GM19193 (cell line): ENCODE measurements around the gene CREB3.

Experiments
- POLR2A ChIP-seq: IDR thresholded peaks from 4 replicates; pipeline ENCODE4 v1.6.1; 2011; ENCODE audit not compliant: insufficient read depth, insufficient read length; ENCODE audit errors: extremely low read depth

Gene CREB3

DNA sequence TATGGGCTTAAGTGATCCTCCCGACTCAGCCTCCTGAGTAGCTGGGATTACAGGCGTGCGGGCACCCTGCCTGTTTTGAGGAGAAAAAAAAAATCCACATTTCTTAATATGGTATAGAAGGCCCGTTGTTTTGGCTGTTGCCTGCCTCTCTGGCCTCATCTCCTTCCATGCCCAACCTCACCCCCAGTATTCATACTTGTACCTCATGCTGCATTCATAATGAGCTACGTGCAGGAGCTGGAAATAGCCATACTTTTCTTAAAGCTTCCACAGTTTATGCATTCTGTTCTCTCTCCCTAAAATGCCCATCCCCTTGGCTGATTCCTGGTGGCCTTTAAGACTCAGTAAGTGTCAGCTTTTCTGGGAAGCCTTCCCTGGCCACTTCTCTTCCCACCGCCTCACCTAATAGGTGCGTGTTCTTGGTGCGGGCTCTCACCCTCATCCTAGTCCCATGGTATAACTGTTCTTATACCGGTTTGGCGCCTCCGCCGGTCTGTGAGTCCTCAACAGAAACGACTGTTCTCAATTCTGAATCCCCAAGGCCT is 40.6 kb upstream of the CREB3 start:
- no peak for TF ChIP-seq POLR2A

- TF ChIP-seq POLR2A: no peak
These were observed 36.5 kb upstream of the CREB3 start for GRCh38 chr9:35695943-35696401.

DNA sequence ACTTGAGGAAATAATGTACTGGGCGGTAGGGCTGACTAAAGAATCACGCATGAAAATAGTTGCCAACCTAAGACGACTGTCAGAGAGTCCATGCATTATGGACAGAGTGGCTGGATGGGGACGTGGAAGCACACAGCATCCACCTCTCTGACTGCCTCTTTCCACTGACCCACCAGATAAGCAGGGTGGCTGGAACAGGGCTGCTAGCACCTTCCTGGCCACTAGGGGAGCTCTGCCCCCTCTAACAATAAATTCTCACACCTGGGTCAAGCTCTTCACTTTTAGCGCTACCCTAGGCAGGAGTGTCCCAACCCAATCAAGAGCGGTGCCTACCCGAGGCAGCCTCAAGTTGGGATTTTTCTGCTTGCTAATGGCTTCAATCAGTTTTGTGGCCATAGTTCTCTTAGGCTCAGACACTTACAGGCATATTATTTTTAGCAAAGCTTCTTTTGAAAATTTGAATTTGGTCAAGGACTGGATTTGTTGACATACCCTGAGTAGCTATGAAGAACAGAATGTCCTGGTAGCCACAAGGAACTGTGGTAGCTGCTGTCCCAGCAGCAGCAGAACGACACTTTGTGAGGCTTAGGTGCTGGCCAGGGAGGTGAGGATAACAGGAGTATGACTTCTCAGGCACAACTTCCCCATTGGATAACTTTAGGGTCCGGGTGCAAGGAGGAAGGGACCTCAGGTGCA is 35.8 kb upstream of the CREB3 start:
- TF ChIP-seq POLR2A: no peak

DNA sequence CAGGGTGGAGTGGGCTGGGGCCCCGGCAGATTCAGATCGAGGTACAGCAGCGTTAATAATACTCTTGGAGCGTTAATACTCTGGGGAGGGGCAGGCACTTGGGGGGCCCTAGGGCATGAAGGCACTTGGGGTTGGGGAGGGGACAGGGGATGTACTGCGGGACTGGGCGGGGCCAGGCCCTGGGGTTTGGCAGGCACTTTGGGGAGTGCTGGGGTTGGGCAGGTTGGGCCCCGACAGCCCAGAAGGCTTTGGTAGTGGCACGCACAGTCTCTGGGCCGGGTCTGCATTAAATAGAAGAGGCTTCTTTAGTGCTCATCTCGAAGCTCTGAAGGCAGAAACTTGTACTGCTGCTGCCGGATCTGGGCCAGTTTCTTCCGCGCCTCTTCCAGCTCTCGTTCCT is 35.0 kb upstream of the CREB3 start:
- TF ChIP-seq POLR2A: no peak

DNA sequence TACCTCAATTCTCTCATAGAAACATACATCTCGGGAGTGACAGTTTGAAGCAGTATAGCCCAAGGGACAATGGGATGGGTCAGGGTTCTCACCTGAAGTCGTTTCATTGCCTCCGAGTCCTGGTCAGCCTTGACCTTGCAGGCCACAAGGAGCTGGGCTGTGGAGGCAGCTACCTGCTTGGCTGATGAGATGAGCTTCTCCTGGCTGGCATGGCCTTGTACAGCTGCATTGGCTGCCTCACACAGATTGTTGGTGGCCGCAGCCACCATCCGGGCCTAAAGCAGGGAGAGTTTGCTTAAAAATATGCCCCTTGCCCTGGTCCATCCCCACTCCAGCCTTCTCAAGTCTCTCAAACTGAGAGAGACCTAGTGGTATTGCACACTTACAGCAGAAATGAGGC is 34.2 kb upstream of the CREB3 start:
- TF ChIP-seq POLR2A: no peak

GRCh38 chr9:35700031-35700430 is 32.4 kb upstream of the CREB3 start:
- no peak for TF ChIP-seq POLR2A

DNA sequence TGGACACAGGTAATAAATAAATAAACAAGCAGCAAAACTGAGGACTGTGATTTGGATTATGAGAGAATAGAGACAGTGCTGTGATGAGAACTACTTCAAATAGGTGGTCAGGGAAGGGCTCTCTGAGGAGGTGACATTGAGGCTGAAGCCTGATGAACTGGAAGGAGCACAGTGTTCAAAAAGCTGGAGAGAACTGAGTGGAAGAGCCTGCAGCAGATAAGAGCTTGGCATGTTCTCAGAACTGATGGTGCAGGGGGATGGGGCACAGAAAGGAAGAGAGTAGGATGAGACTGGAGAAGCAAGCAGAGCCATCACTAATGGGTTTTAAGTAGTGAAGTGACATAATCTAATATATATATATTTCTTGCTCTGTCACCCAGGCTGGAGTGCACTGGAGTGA is 31.5 kb upstream of the CREB3 start:
- TF ChIP-seq POLR2A: no peak

- no peak for TF ChIP-seq POLR2A
These were observed 29.8 kb upstream of the CREB3 start for GRCh38 chr9:35702696-35703095.

- TF ChIP-seq POLR2A: no peak
These were observed 28.4 kb upstream of the CREB3 start for GRCh38 chr9:35703906-35704672.

GRCh38 chr9:35705372-35705771 is 27.1 kb upstream of the CREB3 start:
- no peak for TF ChIP-seq POLR2A

GRCh38 chr9:35705836-35706430 is 26.5 kb upstream of the CREB3 start:
- TF ChIP-seq POLR2A: no peak

DNA sequence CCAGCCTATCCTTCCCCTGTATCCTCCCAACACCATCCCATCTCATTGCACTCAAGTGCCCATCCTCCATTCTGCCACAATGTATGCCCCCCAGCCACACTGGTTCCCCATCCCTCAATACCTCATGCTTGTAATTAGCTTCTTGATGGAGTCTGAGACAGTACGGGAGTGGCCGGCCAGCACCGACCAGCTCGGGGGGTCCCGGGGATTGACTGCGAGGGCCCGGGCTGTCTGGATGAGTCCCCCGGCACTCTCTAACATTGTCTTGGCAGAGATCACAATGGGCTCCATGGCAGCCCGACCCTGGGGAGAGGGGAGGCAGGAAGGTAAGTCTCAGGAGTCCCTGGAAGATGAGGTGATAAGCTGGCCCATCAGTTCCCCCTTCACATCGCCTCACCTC is 25.5 kb upstream of the CREB3 start:
- TF ChIP-seq POLR2A: no peak

- TF ChIP-seq POLR2A: no peak
These were observed 24.3 kb upstream of the CREB3 start for GRCh38 chr9:35708146-35708545.

GRCh38 chr9:35710818-35711500 is 21.5 kb upstream of the CREB3 start:
- no peak for TF ChIP-seq POLR2A
